C4-2B (cell line): Measurements from ENCODE around the gene COA5.

Experiments
- ZFX ChIP-seq: fragments of 450-650 bp; IDR thresholded peaks from 2 replicates; pipeline ENCODE4 v1.6.1; 2017
- TF ChIP-seq, protein P1 (sequence below): fragments of 450-650 bp; conservative IDR thresholded peaks from 2 replicates; pipeline ENCODE4 v1.5.1; 2017; ENCODE audit warnings: mild to moderate bottlenecking

DNA sequence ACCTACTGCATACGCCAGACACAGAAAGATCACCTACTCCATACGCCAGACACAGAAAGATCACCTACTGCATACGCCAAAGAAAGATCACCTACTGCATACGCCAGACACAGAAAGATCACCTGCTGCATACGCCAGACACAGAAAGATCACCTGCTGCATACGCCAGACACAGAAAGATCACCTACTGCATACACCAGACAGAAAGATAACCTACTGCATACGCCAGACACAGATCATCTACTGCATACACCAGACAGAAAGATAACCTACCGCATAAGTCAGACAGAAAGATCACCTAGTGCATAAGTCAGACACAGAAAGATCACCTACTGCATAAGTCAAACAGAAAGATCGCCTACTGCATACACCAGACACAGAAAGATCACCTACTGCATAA, 25.8 kb downstream of the COA5 start:
- TF ChIP-seq, protein P1, sequence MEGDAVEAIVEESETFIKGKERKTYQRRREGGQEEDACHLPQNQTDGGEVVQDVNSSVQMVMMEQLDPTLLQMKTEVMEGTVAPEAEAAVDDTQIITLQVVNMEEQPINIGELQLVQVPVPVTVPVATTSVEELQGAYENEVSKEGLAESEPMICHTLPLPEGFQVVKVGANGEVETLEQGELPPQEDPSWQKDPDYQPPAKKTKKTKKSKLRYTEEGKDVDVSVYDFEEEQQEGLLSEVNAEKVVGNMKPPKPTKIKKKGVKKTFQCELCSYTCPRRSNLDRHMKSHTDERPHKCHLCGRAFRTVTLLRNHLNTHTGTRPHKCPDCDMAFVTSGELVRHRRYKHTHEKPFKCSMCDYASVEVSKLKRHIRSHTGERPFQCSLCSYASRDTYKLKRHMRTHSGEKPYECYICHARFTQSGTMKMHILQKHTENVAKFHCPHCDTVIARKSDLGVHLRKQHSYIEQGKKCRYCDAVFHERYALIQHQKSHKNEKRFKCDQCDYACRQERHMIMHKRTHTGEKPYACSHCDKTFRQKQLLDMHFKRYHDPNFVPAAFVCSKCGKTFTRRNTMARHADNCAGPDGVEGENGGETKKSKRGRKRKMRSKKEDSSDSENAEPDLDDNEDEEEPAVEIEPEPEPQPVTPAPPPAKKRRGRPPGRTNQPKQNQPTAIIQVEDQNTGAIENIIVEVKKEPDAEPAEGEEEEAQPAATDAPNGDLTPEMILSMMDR = no peak
- TF ChIP-seq ZFX = no peak
